MM.1S (cell line): ENCODE data around the gene EID3.
"Not testable (repeated sequence)": the region's sequence is repeated elsewhere in the genome, so short reads cannot be mapped to it uniquely, and the experiment has no call there.

Source experiments
- DNase-seq: peaks from one replicate; pipeline ENCODE4 v3.0.0-alpha.2; 2015
- H2AFZ ChIP-seq: fragments of 300-600 bp; sonication (generic); 2 replicates; pipeline ENCODE4 v1.6.0; 2016; ENCODE audit warnings: antibody characterized with exemption, low read length
- H3F3A ChIP-seq: fragments of 300-600 bp; sonication (generic); 2 replicates; pipeline ENCODE4 v1.6.1; 2016; ENCODE audit warnings: mild to moderate bottlenecking, antibody characterized with exemption, low read length, moderate library complexity, mixed read lengths; ENCODE audit not compliant: insufficient read depth
- H3K27ac ChIP-seq: fragments of 300-600 bp; sonication (generic); 2 replicates; pipeline ENCODE4 v1.5.1; 2016; ENCODE audit warnings: mild to moderate bottlenecking, low read length
- H3K27me3 ChIP-seq: fragments of 300-600 bp; sonication (generic); replicated peaks from 2 replicates; pipeline ENCODE4 v1.6.0; 2016; ENCODE audit warnings: low read length; ENCODE audit not compliant: insufficient read depth
- H3K36me3 ChIP-seq: fragments of 300-600 bp; sonication (generic); replicated peaks from 2 replicates; pipeline ENCODE4 v1.6.1; 2016; ENCODE audit warnings: mild to moderate bottlenecking, low read length, mixed read lengths; ENCODE audit not compliant: insufficient read depth
- H3K4me1 ChIP-seq: fragments of 300-600 bp; sonication (generic); 2 replicates; pipeline ENCODE4 v1.6.1; 2016; ENCODE audit warnings: low read length, mixed read lengths
- H3K4me2 ChIP-seq: fragments of 300-600 bp; sonication (generic); 2 replicates; pipeline ENCODE4 v1.6.0; 2016; ENCODE audit warnings: low read depth, low read length
- H3K4me3 ChIP-seq: fragments of 300-600 bp; sonication (generic); 2 replicates; pipeline ENCODE4 v1.5.1; 2016; ENCODE audit warnings: low read length, mixed read lengths
- H3K79me2 ChIP-seq: fragments of 300-600 bp; sonication (generic); 2 replicates; pipeline ENCODE4 v1.6.1; 2016; ENCODE audit warnings: mixed run types, low read length, mixed read lengths
- H3K9ac ChIP-seq: fragments of 300-600 bp; sonication (generic); 2 replicates; pipeline ENCODE4 v1.6.1; 2016; ENCODE audit warnings: low read length, mixed read lengths
- H3K9me2 ChIP-seq: fragments of 300-600 bp; sonication (generic); replicated peaks from 2 replicates; pipeline ENCODE4 v1.6.1; 2016; ENCODE audit warnings: mild to moderate bottlenecking, low read length, mixed read lengths; ENCODE audit not compliant: insufficient read depth
- H3K9me3 ChIP-seq: fragments of 300-600 bp; sonication (generic); replicated peaks from 2 replicates; pipeline ENCODE4 v1.6.1; 2016; ENCODE audit warnings: mild to moderate bottlenecking, low read length, mixed read lengths; ENCODE audit not compliant: insufficient read depth
- H4K20me1 ChIP-seq: fragments of 300-600 bp; sonication (generic); 2 replicates; pipeline ENCODE4 v1.6.1; 2016; ENCODE audit warnings: mild to moderate bottlenecking, low read length, moderate library complexity, mixed read lengths; ENCODE audit not compliant: insufficient read depth
- EZH2 ChIP-seq: fragments of 300-600 bp; sonication (generic); optimal IDR thresholded peaks from 2 replicates; pipeline ENCODE3; 2017; ENCODE audit warnings: low read depth, mild to moderate bottlenecking, antibody characterized with exemption, low read length, mixed read lengths
- EZH2phosphoT487 ChIP-seq: fragments of 300-600 bp; sonication (generic); IDR thresholded peaks from 2 replicates; pipeline ENCODE4 v1.6.1; 2018; ENCODE audit warnings: antibody characterized with exemption, low read length
- TF ChIP-seq, protein P1 (sequence below): fragments of 300-600 bp; sonication (generic); IDR thresholded peaks from 2 replicates; pipeline ENCODE4 v1.5.1; 2016; ENCODE audit warnings: antibody characterized with exemption, low read length, mixed read lengths

The EID3 gene

GRCh38 chr12:104292872-104293794 is 10.4 kb upstream of the EID3 start:
- no peak for TF ChIP-seq EZH2phosphoT487
- no peak for TF ChIP-seq EZH2
- Histone ChIP-seq H3K4me2 (no peak overlapping the region), H3K27ac (no peak overlapping the region), H3K9me2 (no peaks in the 10 kb centered on the region), H3K36me3 (peaks cover 8% of the 10 kb centered on the region; the same call in 1 of the 2 replicates), H3K4me3 (no peak overlapping the region), H3K9ac (no peak overlapping the region), H3K79me2 (peaks cover 93% of the 10 kb centered on the region), H3K9me3 (no peaks in the 10 kb centered on the region), H3K4me1 (no peaks in the 10 kb centered on the region; the same call in 1 of the 2 replicates), H3F3A (peaks cover 10% of the 10 kb centered on the region; the same call in 1 of the 2 replicates), H4K20me1 (peaks cover 8% of the 10 kb centered on the region; the same call in 1 of the 2 replicates), H2AFZ (no peak overlapping the region), H3K27me3 (no peaks in the 10 kb centered on the region)
- no peak for DNase-seq

DNA sequence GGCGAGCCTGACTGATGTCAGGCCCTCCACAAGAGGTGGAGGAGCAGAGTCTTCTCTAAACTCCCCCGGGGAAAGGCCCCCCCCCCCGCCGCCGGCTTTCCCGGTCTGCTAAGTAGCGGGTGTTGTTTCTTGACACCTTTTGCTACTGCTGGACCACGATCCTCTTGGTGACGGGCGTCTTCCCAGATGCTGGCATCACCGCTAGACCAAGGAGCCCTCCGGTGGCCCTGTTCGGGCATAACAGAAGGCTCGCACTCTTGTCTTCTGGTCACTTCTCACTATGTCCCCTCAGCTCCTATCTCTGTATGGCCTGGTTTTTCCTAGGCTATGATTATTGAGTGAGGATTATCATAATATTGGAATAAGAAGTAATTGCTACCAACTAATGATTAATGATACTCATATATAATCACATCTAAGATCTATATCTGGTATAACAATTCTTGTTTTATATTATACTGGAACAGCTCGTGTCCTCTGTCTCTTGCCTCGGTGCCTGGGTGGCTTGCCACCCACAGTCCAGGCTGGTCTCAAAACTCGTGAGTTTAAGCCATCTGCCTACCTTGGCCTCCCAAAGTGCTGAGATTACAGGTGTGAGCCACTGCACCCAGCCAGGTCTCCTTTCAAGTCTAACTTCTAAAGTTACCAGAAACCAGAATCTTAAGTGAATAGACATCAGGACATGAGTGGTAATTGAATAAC is 9.2 kb upstream of the EID3 start:
- not testable (repeated sequence) for H3K4me2 ChIP-seq, DNase-seq
- H4K20me1 ChIP-seq = peaks cover 12% of the 10 kb centered on the region; the same call in 1 of the 2 replicates

DNA sequence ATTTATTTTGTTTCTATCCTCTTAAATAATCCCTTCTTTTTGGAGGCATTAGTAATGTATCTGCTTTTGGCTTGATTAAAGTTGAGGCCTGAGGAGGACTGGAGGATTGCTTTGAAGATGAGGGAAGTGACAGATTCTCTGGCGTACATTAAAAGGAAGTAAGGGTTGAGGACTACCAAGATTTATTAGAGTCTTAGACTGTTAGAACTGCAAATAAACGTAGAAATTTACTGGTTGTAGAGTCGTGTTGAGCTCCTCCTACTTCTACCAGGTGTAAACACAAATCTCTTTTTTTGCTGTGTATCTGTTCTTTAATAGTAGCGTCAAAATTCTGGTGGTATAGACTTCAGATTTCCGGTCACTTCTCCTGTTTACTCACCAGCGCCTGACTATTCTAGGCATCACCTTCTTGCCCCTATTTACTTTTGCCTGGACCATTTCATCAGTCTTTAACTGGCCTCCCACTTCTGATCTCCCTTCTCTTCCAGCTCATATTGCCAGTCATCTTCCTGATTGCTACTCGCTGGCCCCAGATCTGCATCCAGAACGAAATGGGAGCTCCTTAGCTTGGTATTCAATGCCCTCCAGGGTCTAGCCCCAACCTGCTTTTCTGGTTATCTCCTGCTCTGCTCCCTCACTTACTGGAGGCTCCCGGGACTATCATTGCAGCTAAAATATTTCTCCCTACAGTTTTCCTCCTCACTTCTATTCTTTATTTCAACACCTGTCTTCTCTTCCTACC is 8.4 kb upstream of the EID3 start:
- Histone ChIP-seq H3K9me3 (no peaks in the 10 kb centered on the region), H3F3A (no peaks in the 10 kb centered on the region), H3K4me1 (no peaks in the 10 kb centered on the region), H3K27ac (no peak overlapping the region), H3K9me2 (no peaks in the 10 kb centered on the region), H3K27me3 (no peaks in the 10 kb centered on the region), H4K20me1 (peaks cover 12% of the 10 kb centered on the region; the same call in 1 of the 2 replicates), H3K4me2 (no peak overlapping the region), H3K4me3 (no peak overlapping the region), H3K79me2 (peaks cover 93% of the 10 kb centered on the region), H3K9ac (no peak overlapping the region), H2AFZ (no peak overlapping the region), H3K36me3 (peaks cover 8% of the 10 kb centered on the region; the same call in 1 of the 2 replicates)
- no peak for DNase-seq
- no peak for TF ChIP-seq EZH2
- TF ChIP-seq, protein P1, sequence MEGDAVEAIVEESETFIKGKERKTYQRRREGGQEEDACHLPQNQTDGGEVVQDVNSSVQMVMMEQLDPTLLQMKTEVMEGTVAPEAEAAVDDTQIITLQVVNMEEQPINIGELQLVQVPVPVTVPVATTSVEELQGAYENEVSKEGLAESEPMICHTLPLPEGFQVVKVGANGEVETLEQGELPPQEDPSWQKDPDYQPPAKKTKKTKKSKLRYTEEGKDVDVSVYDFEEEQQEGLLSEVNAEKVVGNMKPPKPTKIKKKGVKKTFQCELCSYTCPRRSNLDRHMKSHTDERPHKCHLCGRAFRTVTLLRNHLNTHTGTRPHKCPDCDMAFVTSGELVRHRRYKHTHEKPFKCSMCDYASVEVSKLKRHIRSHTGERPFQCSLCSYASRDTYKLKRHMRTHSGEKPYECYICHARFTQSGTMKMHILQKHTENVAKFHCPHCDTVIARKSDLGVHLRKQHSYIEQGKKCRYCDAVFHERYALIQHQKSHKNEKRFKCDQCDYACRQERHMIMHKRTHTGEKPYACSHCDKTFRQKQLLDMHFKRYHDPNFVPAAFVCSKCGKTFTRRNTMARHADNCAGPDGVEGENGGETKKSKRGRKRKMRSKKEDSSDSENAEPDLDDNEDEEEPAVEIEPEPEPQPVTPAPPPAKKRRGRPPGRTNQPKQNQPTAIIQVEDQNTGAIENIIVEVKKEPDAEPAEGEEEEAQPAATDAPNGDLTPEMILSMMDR = no peak
- TF ChIP-seq EZH2phosphoT487 = no peak

More for the DNA sequence above, 9.2 kb upstream of the EID3 start:
- not testable (repeated sequence) for H3K9me3 ChIP-seq, H2AFZ ChIP-seq, H3K36me3 ChIP-seq, H3K4me3 ChIP-seq, H3F3A ChIP-seq, H3K27me3 ChIP-seq, H3K27ac ChIP-seq, H3K9ac ChIP-seq, H3K4me1 ChIP-seq, H3K9me2 ChIP-seq
- TF ChIP-seq, protein P1 = 0 out of 2 replicates have a peak, but pooled peaks have one; percentile 2
- peaks cover 93% of the 10 kb centered on the region for H3K79me2 ChIP-seq
